HG03575 (cell line): ENCODE results near the gene NAPA.

Experiments used
- ATAC-seq: cut with Tn5 transposase; IDR thresholded peaks from one replicate; pipeline ENCODE4 v1.9.1; 2021; ENCODE audit not compliant: unreplicated experiment, insufficient number of reproducible peaks, low FRiP score; ENCODE audit errors: extremely low read depth

Gene NAPA

DNA sequence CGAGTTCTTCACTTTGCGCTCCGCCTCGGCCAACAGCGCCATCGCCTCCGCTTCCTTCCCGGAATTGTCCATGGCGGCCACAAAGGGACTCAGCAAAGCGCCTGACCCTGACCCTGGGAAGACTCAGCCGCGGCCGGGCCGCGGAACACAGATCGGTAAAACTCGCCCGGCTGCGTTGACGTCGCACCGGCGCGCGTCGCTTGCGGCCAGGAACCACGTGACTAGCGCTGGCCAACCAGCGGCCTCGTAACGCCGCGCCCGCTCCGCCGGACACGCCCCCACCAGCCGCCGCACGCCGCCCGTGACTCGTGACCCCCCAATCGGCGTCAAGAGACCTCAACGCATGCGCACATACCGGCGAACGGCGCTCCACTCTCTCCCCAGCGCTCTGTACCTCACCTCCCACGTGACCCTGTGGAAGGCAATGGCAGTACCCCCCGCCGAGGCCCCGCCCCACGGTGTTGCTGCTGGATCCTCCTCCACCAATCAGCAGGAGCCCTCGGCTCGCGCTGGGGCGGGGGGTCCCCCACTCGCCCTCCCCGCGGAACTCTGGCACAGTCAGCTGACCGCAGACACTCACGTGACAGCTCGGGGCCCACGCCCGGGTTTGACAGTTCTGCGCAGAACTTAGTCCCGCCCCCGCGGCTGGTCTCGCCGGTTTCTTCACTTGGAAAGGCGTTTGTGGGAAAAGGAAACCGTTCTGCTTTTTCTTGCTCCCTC lies at the start of gene NAPA:
NAPA (minus strand) TSS at position 195 of the 720 bp plus-strand sequence; CDS start at position 72, 123 bp downstream.
- peak; percentile 44 for ATAC-seq

DNA sequence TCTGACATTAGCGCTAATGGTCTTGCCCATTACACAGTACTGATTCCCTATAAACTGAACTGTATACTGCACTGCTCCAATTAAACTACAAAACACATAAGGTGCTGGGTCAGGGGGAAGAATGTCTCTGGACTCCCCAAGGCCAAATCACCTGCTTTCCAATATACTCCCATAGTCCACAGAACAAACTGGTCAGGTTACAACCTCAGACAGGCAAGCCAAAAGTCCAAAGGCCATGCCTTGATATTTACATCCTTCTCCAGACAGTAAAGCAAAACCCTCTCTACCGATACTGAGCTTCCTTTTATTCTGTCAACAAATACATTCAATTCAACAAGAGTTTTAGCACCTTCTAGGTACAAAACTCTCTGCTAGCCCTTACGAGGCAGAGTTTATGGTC lies 49.2 kb upstream of the NAPA start:
- no peak for ATAC-seq

DNA sequence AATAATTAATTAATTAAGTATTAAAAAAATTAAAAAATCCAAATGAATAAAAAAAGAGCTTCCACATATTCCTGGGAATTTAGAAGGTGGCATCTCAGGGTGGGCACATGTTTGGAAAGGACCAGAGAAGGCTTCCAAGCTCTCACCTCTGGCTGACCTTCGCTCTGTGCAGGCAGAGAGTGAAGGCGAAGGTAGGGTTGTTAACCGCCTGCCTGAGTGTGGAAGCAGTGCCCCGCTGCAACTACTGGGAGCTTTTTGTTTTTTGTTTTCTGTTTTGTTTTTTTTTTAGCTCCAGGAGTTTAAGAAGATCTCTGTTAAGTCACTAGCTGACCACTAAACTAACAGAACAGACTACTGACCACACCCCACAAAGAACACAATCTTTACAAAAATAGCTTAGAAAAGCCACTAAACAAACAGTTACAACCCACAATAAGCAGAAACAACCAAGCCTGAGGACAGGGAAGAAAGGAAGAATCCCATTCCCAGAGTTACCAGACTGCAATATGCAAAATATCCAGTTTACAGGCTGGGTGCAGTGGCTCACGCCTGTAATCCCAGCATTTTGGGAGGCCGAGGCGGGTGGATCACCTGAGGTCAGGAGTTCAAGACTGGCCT lies 46.7 kb upstream of the NAPA start:
- no peak for ATAC-seq

DNA sequence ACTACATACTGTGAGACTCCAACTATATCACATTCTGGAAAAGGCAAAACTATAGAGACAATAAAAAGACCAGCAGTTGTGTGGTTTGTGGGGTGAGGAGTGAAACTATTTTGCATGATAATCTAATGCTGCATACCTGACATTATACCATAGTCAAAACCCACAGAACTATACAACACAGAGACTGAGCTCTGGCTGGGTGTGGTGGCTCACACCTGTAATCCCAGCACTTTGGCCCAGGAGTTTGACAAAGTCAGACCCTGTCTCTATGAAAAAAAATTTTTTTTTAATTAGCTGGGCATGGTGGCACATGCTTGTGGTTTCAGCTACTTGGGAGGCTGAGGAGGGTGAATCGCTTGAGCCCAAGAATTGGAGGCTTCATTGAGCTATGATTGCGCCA lies 46.1 kb upstream of the NAPA start:
- no peak for ATAC-seq

DNA sequence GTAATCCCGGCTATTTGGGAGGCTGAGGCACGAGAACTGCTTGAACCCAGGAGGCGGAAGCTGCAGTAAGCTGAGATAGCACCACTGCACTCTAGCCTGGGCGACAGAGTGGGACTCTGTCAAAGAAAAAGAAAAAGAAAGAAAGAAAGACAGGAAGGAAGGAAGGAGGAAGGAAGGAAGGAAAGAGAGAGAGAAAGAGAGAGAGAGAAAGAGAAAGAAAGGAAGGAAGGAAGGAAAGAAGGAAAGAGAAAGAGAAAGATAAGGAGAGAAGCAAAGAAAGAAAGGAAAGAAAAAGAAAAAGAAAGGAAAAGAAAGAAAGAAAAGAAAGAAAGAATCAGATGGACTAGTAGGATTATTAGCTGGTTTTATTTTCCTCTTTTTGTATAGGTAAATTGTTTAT lies 35.3 kb upstream of the NAPA start:
- ATAC-seq = no peak

DNA sequence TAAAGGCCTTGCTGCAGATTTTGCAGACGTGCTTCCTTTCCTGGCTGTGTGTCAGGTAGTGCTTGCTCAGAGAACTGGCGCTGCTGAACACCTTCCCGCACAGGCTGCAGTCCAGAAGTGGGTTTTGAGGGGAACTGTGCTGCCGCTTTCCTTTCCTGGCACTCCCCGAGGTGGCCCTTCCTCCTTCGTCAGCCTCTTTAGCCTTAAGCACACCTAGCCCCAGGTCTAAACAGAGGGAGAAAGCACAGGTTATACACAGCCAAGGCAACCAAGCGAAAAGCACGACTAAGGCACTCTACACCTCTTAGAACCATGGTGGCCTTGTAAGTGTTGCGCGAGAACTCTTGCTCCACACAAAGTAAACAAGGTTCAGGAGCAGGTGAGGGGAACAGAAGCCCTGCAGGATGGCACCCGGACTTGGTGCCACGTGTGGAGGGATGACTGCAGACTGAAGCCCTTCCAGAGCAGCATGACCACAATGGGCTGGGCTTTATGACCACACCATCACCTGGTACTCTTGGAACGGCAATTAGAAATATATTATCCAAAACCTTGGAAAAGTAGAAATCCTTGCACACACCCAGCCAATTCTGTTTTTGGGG lies 34.5 kb upstream of the NAPA start:
- ATAC-seq = no peak

DNA sequence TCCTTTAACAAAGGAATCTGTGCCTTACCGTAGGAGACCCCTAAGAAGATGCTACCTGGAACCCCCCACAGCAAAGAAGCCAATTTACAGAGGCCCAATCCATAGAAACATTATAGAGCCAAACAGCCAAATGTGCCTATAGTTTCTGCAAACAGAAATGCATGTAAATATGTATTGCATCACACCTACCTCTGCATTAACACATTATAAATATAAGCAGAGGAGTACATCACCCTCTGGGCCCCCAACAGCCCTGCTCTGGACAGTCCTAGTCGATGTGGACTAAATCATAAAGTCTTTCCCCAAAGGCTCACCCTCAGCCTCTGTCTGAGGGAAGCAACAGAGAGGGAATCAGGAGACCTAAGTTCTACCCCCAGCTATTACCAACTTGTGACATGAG lies 32.3 kb upstream of the NAPA start:
- no peak for ATAC-seq

DNA sequence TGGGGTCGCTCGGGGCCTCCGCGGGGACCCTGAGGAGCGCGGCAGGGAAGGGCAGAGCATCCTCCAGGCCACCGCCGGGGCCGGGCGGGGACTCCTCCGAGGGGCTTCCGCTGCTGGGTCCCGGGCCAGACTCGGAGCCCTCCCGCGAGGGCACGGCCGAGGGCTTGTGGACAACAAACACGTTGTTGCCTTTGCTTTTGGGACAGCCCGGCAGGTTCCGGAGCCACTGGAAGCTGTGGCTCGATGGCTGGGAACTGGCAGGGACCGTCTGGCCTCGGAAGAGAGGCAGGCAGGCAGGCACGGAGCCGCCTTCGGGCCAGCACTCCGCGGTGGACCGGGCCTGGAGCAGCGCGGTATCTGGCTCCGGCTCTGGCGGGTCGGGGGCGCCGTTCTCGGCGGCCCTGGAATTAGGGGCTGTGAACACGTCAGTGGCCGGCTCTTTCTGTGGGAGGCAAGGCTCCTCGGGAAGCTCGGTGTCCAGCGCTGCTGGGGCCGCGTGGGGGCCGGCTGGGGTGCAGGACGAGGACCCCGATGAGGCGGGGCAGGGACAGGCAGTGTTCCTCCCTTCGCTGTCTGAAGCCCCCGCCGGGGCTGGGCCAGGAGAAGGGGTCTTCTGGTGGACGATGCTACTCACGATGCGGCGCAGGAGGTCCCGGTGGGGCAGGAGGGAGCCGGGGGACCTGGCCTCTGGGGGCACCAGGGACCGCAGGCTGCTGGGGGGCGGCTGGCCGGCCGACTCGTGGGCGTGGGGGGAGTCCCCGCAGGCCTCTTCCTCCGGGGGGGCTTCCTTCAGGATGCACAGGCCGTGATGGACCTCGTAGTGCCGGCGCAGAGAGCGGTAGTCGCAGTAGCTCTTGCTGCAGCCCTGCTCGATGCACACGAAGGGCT lies 30.4 kb upstream of the NAPA start:
- ATAC-seq = no peak

DNA sequence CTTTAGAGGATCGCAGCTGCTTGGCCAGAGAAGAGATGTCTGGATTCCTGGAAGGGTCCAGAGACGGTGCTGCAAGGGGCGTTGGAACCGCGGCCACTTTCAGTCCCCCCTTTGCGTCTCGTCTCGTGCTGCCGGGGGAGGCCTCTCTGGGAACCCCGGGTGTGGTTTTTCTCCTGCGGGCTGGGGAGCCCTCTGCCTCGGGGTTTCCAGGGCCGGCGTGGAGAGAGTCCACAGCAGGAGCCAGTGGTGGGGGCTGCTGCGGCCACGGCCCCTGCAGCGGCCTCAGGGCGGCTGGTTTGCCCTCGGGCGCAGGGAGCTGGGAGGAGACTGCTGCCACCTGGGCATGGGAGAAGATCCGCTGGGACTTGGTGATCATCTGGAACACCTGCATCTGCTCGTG lies 29.6 kb upstream of the NAPA start:
- ATAC-seq = no peak

DNA sequence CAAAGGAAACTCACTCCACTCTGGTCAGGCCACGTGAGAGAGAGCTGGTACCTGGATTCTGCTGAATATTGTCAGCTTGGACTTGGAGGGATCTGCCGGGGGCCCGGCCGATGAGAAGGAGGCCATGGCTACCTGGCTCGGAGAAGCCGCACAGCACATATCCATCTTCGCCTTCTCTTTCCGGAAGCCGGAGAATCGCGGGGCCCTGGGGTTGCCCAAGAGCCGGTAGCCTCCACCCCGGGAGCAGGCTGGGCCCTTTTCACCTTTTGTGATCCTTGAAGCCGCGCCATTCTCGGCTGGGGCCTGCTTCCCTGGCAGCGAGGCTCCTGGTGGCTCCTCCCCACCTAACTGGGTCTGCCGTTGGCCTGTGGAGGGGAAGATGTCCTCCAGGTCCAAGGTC lies 29.2 kb upstream of the NAPA start:
- ATAC-seq = no peak

DNA sequence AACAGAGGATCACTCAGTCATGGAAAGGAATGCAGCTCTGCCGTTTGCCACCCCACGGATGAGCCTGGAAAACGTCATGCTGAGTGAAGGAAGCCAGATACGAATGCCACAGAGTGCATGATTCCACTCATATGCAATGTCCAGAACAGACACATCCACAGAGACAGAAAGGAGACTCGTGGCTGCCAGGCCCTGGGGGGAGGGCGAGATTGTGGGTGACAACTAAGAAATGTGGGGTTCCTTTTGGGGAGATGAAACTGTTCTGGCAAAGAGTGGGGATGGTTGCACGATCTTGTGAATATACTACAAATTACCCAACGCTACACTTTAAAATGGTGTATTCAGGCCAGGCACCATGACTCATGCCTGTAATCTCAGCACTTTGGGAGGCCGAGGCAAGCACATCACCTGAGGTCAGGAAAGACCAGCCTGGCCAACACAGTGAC lies 27.2 kb upstream of the NAPA start:
- ATAC-seq = no peak

DNA sequence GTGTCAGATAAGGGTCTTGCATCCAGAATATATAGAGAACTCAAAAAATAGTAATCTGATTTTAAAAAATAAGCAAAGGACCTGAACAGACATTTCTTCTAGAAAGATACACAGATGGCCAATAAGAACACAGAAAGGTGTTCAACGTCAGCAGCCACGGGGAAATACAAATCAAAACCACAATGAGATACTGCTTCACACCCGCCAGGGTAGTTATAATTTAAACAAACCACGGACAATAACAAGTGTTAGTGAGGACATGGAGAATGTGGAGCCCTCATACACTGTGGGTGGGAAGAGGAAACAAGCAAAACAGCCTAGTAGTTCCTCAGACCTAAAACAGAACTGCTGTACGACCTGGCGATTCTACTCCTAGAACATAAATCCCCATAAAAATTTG lies 26.7 kb upstream of the NAPA start:
- no peak for ATAC-seq

DNA sequence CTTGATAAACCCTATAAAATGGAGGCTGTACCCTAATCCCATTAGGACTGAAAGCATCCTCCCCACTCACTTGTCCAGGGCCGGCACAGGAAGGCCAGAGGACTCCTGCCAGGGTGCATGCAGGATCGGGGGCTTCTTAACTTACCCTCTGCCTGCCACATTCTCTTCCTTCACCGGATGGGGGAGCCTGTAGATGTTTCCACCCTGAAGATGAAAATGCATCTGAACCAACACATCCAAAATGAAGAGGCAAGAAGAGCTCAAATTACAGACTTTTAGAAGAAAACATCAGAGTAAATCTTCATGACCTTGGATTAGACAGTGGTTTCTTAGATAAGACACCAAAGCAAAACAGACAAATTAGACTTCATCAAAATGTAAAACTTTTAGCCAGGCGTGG lies 25.9 kb upstream of the NAPA start:
- ATAC-seq = no peak

DNA sequence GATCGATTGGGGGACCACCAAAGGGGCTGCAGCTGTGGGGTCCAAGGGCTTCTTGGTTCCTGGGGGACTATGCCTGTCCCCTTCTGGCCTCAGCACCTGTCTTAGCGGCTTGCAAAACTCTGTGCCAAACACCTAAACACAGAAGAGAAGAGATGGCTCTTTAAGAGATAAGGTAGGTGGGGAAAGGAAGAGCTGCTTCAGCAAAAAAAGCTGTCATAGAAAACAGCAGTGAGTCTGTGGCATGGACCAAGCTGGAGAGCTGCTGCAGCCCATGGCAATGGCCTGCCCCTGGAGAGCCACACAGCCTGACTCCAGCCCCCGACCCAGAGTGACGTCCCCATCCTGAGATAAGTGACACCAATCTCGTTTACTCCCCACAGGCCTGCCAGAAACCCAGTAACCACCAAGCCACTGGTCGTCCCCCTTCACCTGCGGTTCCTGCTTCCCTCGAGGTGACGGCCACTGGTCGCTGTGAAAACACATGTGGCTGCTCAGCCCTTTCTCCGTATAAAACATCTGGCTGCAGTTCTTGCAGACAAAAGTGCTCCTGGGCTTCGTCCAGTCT lies 25.0 kb upstream of the NAPA start:
- ATAC-seq = no peak

DNA sequence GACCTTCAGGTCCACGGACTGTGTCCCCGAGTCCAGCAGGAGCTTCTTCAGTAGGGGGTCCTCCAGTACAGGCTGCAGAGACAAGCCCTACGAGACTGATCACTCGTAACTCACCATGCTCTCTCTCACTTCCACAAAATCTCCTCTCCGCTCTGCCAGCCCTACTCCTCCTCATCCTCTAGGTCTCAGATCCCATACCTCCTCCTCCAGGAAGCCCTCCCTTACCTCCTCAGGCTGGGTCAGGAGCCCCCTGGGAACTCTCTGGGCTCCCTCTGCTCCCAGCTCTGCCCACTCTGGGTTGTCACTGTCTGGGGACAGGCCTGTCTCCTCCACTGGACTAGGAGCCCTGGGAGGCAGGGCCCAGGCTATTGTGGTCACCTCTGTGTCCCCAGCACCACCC lies 23.9 kb upstream of the NAPA start:
- no peak for ATAC-seq

DNA sequence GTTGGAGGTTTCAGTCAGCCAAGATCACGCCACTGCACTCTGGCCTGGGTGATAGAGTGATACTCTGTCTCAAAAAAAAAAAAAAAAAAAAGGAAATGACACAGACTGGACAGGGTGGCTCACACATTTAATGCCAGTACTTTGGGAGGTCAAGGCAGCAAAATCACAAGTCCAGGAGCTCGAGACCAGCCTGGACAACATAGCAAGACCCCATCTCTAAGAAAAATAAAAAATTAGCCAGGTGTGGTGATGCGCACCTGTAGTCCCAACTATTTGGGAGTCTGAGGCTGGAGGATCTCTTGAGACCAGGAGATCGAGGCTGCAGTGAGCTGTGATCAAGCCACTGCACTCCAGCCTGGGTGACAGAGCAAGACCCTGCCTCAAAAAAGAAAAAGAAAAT lies 22.6 kb upstream of the NAPA start:
- ATAC-seq = no peak

DNA sequence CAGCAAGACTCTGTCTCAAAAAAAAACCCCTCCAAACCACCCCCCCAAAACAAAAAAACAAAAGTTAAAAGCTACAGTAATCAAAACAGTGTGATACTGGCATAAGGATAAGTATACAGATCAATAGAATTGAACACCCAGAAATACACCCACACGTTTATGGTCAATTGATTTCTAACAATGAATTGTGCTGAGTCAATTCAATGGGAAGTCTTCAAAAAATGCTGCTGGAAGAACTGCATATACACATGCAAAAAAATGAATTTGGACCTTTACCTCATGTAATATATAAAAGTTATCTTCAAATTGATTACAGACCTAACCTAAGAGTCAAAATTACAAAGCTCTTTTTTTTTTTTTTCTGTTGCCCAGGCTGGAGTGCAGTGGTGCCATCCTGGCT lies 19.8 kb upstream of the NAPA start:
- ATAC-seq = no peak

DNA sequence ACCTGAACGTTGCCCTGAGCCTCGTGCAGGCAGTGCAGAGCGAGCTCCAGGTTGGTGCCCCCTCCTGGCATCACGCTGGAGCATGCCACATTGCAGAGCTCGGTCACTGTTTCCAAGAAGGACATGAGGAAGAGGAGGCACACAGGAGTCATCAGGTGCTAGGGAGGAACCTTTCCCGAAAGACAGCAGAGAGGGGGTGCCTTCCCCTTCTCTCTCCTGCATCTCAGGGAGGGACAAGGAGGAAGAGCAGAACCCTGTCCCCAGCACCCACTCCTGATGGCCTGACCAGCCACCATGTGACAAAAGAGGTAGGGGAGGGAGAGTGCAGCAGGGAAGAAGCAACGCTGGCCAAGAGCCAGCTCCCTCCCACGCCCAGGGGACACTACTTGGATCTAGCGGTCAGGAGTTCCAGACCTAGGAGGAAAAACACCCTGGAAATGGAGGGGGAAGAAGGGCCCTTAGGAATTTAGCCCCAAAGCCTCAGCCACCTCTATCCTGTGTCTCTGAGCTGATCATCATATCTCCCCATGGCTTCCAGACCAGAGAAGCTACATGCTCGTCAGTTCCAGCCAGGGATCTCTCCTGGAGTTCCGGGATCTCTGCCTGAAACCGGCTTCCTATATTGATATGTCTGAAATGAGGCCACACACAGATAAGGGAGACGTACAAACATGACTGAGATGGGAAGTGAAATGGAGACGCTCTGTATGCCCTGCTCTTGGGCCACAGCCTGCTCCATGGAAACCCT lies 17.0 kb upstream of the NAPA start:
- no peak for ATAC-seq
